HEK293 (cell line): ENCODE data around the gene LDLRAD3.

ENCODE experiments used
- ZNF302 ChIP-seq: fragments of 450-650 bp; formaldehyde crosslinking; IDR thresholded peaks from 2 replicates; pipeline ENCODE4 v1.5.1; 2016; ENCODE audit warnings: missing biosample characterization, missing genetic modification characterization, low read depth
- TF ChIP-seq, protein P1 (sequence below): fragments of 450-650 bp; formaldehyde crosslinking; IDR thresholded peaks from 2 replicates; pipeline ENCODE4 v1.5.1; 2017; ENCODE audit warnings: missing biosample characterization, mild to moderate bottlenecking, missing genetic modification characterization, moderate library complexity
- TF ChIP-seq, protein P2 (sequence below): fragments of 450-650 bp; formaldehyde crosslinking; IDR thresholded peaks from 2 replicates; pipeline ENCODE4 v1.5.1; 2016; ENCODE audit warnings: missing biosample characterization, missing genetic modification characterization
- TF ChIP-seq, protein P3 (sequence below): fragments of 450-650 bp; formaldehyde crosslinking; IDR thresholded peaks from 2 replicates; pipeline ENCODE4 v1.5.1; 2017; ENCODE audit warnings: missing biosample characterization, missing genetic modification characterization
- TF ChIP-seq, protein P4 (sequence below): fragments of 450-650 bp; formaldehyde crosslinking; IDR thresholded peaks from 2 replicates; pipeline ENCODE4 v1.5.1; 2016; ENCODE audit warnings: missing biosample characterization, missing genetic modification characterization

DNA sequence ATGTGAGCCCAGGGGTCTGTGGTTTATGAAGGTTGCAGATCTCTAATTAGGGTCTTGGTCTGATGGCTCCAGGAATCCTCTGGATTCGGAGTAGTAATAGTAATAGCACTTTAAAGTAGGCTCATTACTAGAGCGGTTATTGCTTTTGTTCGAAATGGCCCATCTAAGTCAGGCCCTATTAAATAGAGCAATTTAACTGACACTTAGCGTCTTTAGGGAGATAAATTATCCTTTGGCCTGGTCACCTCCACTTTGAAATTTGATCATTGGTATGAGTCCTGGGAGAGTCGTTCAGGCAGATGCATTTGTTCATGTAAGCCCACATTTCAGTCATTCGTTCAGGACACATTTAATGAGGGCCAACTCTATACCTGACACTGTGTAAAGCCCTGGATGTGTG is 54.8 kb downstream of the LDLRAD3 start:
- TF ChIP-seq, protein P1, sequence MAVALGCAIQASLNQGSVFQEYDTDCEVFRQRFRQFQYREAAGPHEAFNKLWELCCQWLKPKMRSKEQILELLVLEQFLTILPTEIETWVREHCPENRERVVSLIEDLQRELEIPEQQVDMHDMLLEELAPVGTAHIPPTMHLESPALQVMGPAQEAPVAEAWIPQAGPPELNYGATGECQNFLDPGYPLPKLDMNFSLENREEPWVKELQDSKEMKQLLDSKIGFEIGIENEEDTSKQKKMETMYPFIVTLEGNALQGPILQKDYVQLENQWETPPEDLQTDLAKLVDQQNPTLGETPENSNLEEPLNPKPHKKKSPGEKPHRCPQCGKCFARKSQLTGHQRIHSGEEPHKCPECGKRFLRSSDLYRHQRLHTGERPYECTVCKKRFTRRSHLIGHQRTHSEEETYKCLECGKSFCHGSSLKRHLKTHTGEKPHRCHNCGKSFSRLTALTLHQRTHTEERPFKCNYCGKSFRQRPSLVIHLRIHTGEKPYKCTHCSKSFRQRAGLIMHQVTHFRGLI (tag by site-specific recombination): no peak
- TF ChIP-seq, protein P2, sequence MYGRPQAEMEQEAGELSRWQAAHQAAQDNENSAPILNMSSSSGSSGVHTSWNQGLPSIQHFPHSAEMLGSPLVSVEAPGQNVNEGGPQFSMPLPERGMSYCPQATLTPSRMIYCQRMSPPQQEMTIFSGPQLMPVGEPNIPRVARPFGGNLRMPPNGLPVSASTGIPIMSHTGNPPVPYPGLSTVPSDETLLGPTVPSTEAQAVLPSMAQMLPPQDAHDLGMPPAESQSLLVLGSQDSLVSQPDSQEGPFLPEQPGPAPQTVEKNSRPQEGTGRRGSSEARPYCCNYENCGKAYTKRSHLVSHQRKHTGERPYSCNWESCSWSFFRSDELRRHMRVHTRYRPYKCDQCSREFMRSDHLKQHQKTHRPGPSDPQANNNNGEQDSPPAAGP (tag by site-specific recombination): no peak
- no peak for TF ChIP-seq ZNF302 (tag by site-specific recombination)
- TF ChIP-seq, protein P3, sequence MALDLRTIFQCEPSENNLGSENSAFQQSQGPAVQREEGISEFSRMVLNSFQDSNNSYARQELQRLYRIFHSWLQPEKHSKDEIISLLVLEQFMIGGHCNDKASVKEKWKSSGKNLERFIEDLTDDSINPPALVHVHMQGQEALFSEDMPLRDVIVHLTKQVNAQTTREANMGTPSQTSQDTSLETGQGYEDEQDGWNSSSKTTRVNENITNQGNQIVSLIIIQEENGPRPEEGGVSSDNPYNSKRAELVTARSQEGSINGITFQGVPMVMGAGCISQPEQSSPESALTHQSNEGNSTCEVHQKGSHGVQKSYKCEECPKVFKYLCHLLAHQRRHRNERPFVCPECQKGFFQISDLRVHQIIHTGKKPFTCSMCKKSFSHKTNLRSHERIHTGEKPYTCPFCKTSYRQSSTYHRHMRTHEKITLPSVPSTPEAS (tag by site-specific recombination): no peak
- TF ChIP-seq, protein P4, sequence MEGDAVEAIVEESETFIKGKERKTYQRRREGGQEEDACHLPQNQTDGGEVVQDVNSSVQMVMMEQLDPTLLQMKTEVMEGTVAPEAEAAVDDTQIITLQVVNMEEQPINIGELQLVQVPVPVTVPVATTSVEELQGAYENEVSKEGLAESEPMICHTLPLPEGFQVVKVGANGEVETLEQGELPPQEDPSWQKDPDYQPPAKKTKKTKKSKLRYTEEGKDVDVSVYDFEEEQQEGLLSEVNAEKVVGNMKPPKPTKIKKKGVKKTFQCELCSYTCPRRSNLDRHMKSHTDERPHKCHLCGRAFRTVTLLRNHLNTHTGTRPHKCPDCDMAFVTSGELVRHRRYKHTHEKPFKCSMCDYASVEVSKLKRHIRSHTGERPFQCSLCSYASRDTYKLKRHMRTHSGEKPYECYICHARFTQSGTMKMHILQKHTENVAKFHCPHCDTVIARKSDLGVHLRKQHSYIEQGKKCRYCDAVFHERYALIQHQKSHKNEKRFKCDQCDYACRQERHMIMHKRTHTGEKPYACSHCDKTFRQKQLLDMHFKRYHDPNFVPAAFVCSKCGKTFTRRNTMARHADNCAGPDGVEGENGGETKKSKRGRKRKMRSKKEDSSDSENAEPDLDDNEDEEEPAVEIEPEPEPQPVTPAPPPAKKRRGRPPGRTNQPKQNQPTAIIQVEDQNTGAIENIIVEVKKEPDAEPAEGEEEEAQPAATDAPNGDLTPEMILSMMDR (tag by site-specific recombination): no peak
